ENCODE measurements around the gene CDC20B.

Gene CDC20B

GRCh38 chr5:55171471-55171870 is 1.5 kb downstream of the CDC20B start:
- H2AFZ ChIP-seq = no peak overlapping the region
- H3K4me2 ChIP-seq (ENCODE audit: low read length) = no peak overlapping the region
- H3K27ac ChIP-seq = no peak overlapping the region
- no peak overlapping the region for H3K4me3 ChIP-seq (ENCODE audit: low read depth, low read length)
- no peaks in the 10 kb centered on the region for H3K36me3 ChIP-seq (ENCODE audit: control insufficient read depth, insufficient read depth, low read length)
- TF ChIP-seq CTCF (IDR thresholded peaks at IDR 0.05) = no peak
- H3K27me3 ChIP-seq (ENCODE audit: control insufficient read depth, insufficient read depth, low read length) = no peaks in the 10 kb centered on the region
- no peak overlapping the region for H3K9ac ChIP-seq
- H3K79me2 ChIP-seq = no peaks in the 10 kb centered on the region
- H3K4me1 ChIP-seq = peaks cover 3% of the 10 kb centered on the region
- H3K9me3 ChIP-seq (ENCODE audit: control insufficient read depth, low read length) = no peaks in the 10 kb centered on the region

GRCh38 chr5:55162666-55163065 is 10.3 kb downstream of the CDC20B start:
- no peaks in the 10 kb centered on the region for H3K27me3 ChIP-seq (ENCODE audit: control insufficient read depth, insufficient read depth, low read length)
- H3K27ac ChIP-seq = no peak overlapping the region
- no peak for TF ChIP-seq CTCF (IDR thresholded peaks at IDR 0.05)
- no peak overlapping the region for H3K4me2 ChIP-seq (ENCODE audit: low read length)
- H2AFZ ChIP-seq = no peak overlapping the region
- no peak overlapping the region for H3K4me3 ChIP-seq (ENCODE audit: low read depth, low read length)
- H3K9me3 ChIP-seq (ENCODE audit: control insufficient read depth, low read length) = no peaks in the 10 kb centered on the region
- H3K9ac ChIP-seq = no peak overlapping the region
- H3K4me1 ChIP-seq = no peaks in the 10 kb centered on the region
- H3K79me2 ChIP-seq = no peaks in the 10 kb centered on the region
- H3K36me3 ChIP-seq (ENCODE audit: control insufficient read depth, insufficient read depth, low read length) = no peaks in the 10 kb centered on the region

GRCh38 chr5:55160493-55161209 is 12.3 kb downstream of the CDC20B start:
- peak overlapping the region; percentile 58 for H3K4me3 ChIP-seq (ENCODE audit: low read depth, low read length)
- TF ChIP-seq CTCF (IDR thresholded peaks at IDR 0.05) = no peak
- no peaks in the 10 kb centered on the region for H3K36me3 ChIP-seq (ENCODE audit: control insufficient read depth, insufficient read depth, low read length)
- H3K9ac ChIP-seq = no peak overlapping the region
- no peaks in the 10 kb centered on the region for H3K27me3 ChIP-seq (ENCODE audit: control insufficient read depth, insufficient read depth, low read length)
- H2AFZ ChIP-seq = peak overlapping the region; percentile 69
- H3K4me2 ChIP-seq (ENCODE audit: low read length) = peak overlapping the region; percentile 68
- H3K79me2 ChIP-seq = no peaks in the 10 kb centered on the region
- no peaks in the 10 kb centered on the region for H3K4me1 ChIP-seq
- peak overlapping the region; percentile 20 for H3K27ac ChIP-seq
- H3K9me3 ChIP-seq (ENCODE audit: control insufficient read depth, low read length) = no peaks in the 10 kb centered on the region

- Histone ChIP-seq H3K36me3 (ENCODE audit: control insufficient read depth, insufficient read depth, low read length) (no peaks in the 10 kb centered on the region), H3K79me2 (no peaks in the 10 kb centered on the region), H3K27me3 (ENCODE audit: control insufficient read depth, insufficient read depth, low read length) (no peaks in the 10 kb centered on the region), H3K4me2 (ENCODE audit: low read length) (peak within 1 kb of the TSS; percentile 68), H3K4me1 (no peaks in the 10 kb centered on the region), H3K9ac (no peak within 1 kb of the TSS), H3K27ac (peak within 1 kb of the TSS; percentile 20), H2AFZ (peak within 1 kb of the TSS; percentile 69), H3K4me3 (ENCODE audit: low read depth, low read length) (peak within 1 kb of the TSS; percentile 58), H3K9me3 (ENCODE audit: control insufficient read depth, low read length) (no peaks in the 10 kb centered on the region)
- TF ChIP-seq CTCF (IDR thresholded peaks at IDR 0.05) = peak; percentile 45
Observed at GRCh38 chr5:55159763-55160492, 13.0 kb downstream of the CDC20B start, which contains the start of gene GPX8. Gene GPX8 (plus strand): TSS chr5:55160171. CDS start chr5:55160193, 22 bp downstream.

Data from parathyroid adenoma (tissue), 2 donors.